Lung (tissue), 12 donors: ENCODE data around the gene LGALS12. TPM values are rescaled to one million over a fixed set of nuclear protein-coding genes. Genes with fewer than 3 reads are reported as not detected.
"Not testable (repeated sequence)": the region's sequence is repeated elsewhere in the genome, so short reads cannot be mapped to it uniquely, and the experiment has no call there.

Experiments
- ATAC-seq: fragments of 200-7000 bp; cut with Tn5 transposase; one replicate; pipeline ENCODE4 v1.9.1; 2020; ENCODE audit warnings: moderate number of reproducible peaks; ENCODE audit not compliant: insufficient read depth, low FRiP score
- DNase-seq, 3 donors: peaks; one replicate each; pipeline ENCODE4 v3.0.0-alpha.2; 2013 to 2017
- H3K27ac ChIP-seq, 2 donors: one replicate each; pipeline ENCODE4 v1.5.1; 2013; ENCODE audit warnings: mild to moderate bottlenecking in 2 of 2, moderate library complexity in 2 of 2, control low read depth in 1 of 2, inconsistent platforms in 1 of 2, low read depth in 1 of 2, low read length in 1 of 2
- H3K27me3 ChIP-seq, 3 donors: one replicate each; pipeline ENCODE4 v1.5.1; 2013; ENCODE audit warnings: low read length in 2 of 3; ENCODE audit not compliant: control insufficient read depth in 3 of 3, insufficient read depth in 3 of 3
- H3K36me3 ChIP-seq, 4 donors: one replicate each; pipeline ENCODE4 v1.5.1; 2013; ENCODE audit warnings: low read length in 4 of 4, mild to moderate bottlenecking in 1 of 4, moderate library complexity in 1 of 4; ENCODE audit not compliant: control insufficient read depth in 4 of 4, insufficient read depth in 4 of 4
- H3K4me1 ChIP-seq, 5 donors: one replicate each; pipeline ENCODE4 v1.5.1; 2013; ENCODE audit warnings: low read length in 5 of 5, mild to moderate bottlenecking in 2 of 5, moderate library complexity in 1 of 5; ENCODE audit not compliant: control insufficient read depth in 5 of 5, insufficient read depth in 5 of 5
- H3K4me3 ChIP-seq: one replicate; pipeline ENCODE4 v1.5.1; 2013; ENCODE audit warnings: mild to moderate bottlenecking, control low read depth, moderate library complexity
- H3K9ac ChIP-seq, 2 donors: one replicate each; pipeline ENCODE4 v1.5.1; 2013; ENCODE audit warnings: low read length in 2 of 2, control low read depth in 1 of 2; ENCODE audit not compliant: insufficient read depth in 1 of 2
- H3K9me3 ChIP-seq, 4 donors: one replicate each; pipeline ENCODE4 v1.5.1; 2013; ENCODE audit warnings: low read length in 3 of 4, mild to moderate bottlenecking in 1 of 4, moderate library complexity in 1 of 4; ENCODE audit not compliant: control insufficient read depth in 4 of 4, insufficient read depth in 3 of 4
- CTCF ChIP-seq: IDR thresholded peaks from 2 replicates; pipeline ENCODE4 v1.5.1; 2012; ENCODE audit warnings: mild to moderate bottlenecking; ENCODE audit errors: control extremely low read depth, extremely low read depth
- WGBS, 2 donors: extraction: QIAGEN DNeasy Blood & Tissue Kit; methylation state at CpG; one replicate each; pipeline ENCODE4 v1.1.7; 2013; 5-methylcytosine and 5-hydroxymethylcytosine counted together
- polyA plus RNA-seq, 2 donors: library from polyadenylated mRNA; stranded (reverse); fragments of 200-250 nt; gene quantifications; one replicate each; pipeline ENCODE4 v1.2.1, GENCODE V29; 2013
- total RNA-seq, 2 donors: library from RNA; depleted of rRNA in 1 of 2; stranded (reverse); fragments of >200 nt in 1 of 2; gene quantifications; one replicate each; pipeline ENCODE4 v1.2.1, GENCODE V29; 2014 to 2021
- donor health status: control.
- donor health status: control.
- donor health status: Bipolar disorder and iron deficiency.
- donor health status: healthy.
- donor health status: DM: yes; HTN: yes; CAD: no.

LGALS12 gene
- total and polyA plus RNA-seq, 4 donors: 0.43 to 1.3 (median 0.87) TPM

- WGBS, 2 donors: 81 to 89% methylated on average over 2 of the region's 2 CpGs
- Histone ChIP-seq H3K9ac (no peak overlapping the region), H3K27ac (peak overlapping the region in 1 of 2 donors; percentile 37), H3K4me3 (no peak overlapping the region), H3K36me3 (no peaks in the 10 kb centered on the region), H3K27me3 (no peaks in the 10 kb centered on the region), H3K9me3 (no peaks in the 10 kb centered on the region), H3K4me1 (peaks cover 0 to 6% (median 2%) of the 10 kb centered on the region in 5 donors)
- ATAC-seq: no peak
- TF ChIP-seq CTCF: no peak
- DNase-seq: no peak
These were observed 21.8 kb downstream of the LGALS12 start for GRCh38 chr11:63527667-63528066.

GRCh38 chr11:63528156-63528555, 22.3 kb downstream of the LGALS12 start:
- not testable (repeated sequence) for H3K27me3 ChIP-seq, ATAC-seq, H3K4me3 ChIP-seq, DNase-seq, H3K36me3 ChIP-seq, H3K9ac ChIP-seq, H3K9me3 ChIP-seq, H3K27ac ChIP-seq, H3K4me1 ChIP-seq
- WGBS, 2 donors: 31 to 32% methylated on average over 5 to 7 of the region's 11 CpGs

- peak overlapping the region in 1 of 2 donors; percentile 88 for H3K27ac ChIP-seq
- not testable (repeated sequence) for H3K4me1 ChIP-seq, ATAC-seq, H3K4me3 ChIP-seq, H3K9me3 ChIP-seq, H3K27me3 ChIP-seq, H3K36me3 ChIP-seq, H3K9ac ChIP-seq, DNase-seq
- 65 to 83% methylated on average over 1 of the region's 3 CpGs for WGBS, 2 donors
These were observed 22.9 kb downstream of the LGALS12 start for GRCh38 chr11:63528729-63529278.

- not testable (repeated sequence) for ATAC-seq, H3K36me3 ChIP-seq, DNase-seq, H3K4me3 ChIP-seq, H3K9me3 ChIP-seq, H3K27me3 ChIP-seq, H3K4me1 ChIP-seq, H3K9ac ChIP-seq
- WGBS, 2 donors: 64 to 86% methylated on average over 6 of the region's 6 CpGs
- peak overlapping the region in 1 of 2 donors; percentile 45 for H3K27ac ChIP-seq
These were observed 23.5 kb downstream of the LGALS12 start for GRCh38 chr11:63529373-63529772.

GRCh38 chr11:63530021-63530420, 24.1 kb downstream of the LGALS12 start:
- DNase-seq: no peak
- WGBS, 2 donors: 94 to 98% methylated on average over 2 of the region's 2 CpGs
- Histone ChIP-seq H3K27ac (peak overlapping the region in 1 of 2 donors; percentile 18), H3K9ac (no peak overlapping the region), H3K36me3 (no peaks in the 10 kb centered on the region), H3K4me1 (peaks cover 0 to 6% (median 2%) of the 10 kb centered on the region in 5 donors), H3K27me3 (no peaks in the 10 kb centered on the region), H3K9me3 (no peaks in the 10 kb centered on the region), H3K4me3 (no peak overlapping the region)
- TF ChIP-seq CTCF: no peak
- ATAC-seq: no peak

- ATAC-seq (peak; percentile 84), DNase-seq (peak; percentile 39 to 78 (median 67))
- not testable (repeated sequence) for H3K36me3 ChIP-seq, H3K9me3 ChIP-seq, H3K4me3 ChIP-seq, H3K4me1 ChIP-seq, H3K9ac ChIP-seq, H3K27me3 ChIP-seq
- H3K27ac ChIP-seq: peak overlapping the region in 1 of 2 donors; percentile 95
- 45 to 66% methylated on average over 4 of the region's 6 CpGs for WGBS, 2 donors
These were observed 25.3 kb downstream of the LGALS12 start for GRCh38 chr11:63531074-63531792.
